GM19395 (cell line): ENCODE data around the gene ITPK1.

Experiments used
- ATAC-seq: cut with Tn5 transposase; IDR thresholded peaks from one replicate; pipeline ENCODE4 v1.9.1; 2021; ENCODE audit warnings: mild to moderate bottlenecking, moderate library complexity; ENCODE audit not compliant: unreplicated experiment

ITPK1 gene

GRCh38 chr14:92994942-92995341 is 120.8 kb downstream of the ITPK1 start:
- ATAC-seq, result no peak

DNA sequence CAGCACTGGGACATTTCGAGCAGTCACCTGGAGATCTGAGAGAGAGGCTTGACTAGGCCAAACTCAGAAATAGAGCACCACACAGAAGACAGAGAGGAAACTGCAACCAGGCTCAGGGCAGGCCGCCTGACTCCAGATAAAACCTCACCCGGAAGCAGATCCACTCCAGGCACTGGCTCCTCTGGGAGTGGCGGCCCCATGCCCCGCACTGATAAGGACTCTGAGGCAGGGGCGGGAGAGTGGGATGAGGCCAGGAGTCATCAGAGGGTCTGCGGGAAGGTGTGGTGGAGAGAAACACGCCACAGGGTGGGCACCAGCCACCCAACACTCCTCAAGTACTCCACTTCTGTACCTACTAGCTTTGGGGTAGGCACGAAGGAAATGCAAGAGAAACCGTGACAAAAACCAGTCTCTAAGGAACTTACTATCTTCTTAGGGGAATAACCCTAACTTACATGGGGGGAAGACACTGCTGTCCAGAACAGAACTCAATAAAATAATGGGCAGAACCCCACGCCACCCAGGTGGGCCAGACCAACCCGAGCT is 121.5 kb downstream of the ITPK1 start:
- no peak for ATAC-seq

- ATAC-seq, result no peak
Observed at GRCh38 chr14:92993302-92993701, 122.4 kb downstream of the ITPK1 start.

- no peak for ATAC-seq
Observed at GRCh38 chr14:92991536-92991935, 124.2 kb downstream of the ITPK1 start.

- no peak for ATAC-seq
Observed at GRCh38 chr14:92990456-92991430, 125.0 kb downstream of the ITPK1 start.

DNA sequence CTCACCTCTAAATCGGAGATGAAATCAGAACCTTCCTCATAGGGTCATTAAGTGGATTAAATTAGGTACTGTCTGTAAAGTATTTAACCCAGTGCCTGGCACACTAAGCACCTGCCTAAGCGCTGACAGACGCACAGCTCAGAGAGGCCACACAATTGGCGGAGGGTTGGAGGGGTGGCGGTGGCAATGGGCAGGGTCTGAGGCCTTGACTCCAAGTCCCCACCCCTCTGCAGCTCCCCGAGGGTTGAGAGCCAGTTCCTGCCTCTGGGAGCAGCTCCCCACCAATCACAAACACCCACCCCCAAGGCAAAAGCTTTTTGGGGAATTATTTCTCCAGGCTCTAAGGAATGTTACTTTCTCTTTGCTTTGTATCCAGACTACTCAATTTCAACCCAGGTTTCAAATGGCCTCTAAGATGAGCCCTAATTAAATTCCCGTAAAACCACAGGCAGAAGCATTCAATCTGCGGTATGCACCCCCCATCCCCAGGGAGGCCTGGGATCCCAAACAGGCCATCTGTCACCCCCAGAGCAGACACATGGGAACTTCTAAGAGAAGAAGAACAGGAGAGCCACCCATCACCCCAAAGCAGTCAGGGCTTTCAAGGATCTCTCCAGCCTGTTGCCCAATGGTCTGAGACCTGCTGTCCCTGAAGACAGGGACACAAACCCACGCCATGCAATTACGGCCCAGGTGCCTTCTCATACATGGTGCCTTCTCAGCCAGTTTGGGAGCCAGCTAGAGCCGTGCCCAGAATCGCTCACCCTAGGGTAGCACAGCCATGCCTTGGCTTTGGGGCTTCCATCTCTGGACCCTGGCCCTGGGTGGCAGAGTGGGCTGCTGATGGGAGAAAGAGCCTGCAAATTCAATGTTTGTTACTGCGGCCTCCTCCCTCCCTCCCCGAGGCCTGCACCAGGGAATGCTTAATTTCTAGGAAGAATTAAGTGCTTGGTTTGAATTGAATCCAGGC is 126.7 kb downstream of the ITPK1 start:
- no peak for ATAC-seq

- ATAC-seq, result no peak
Observed at GRCh38 chr14:92987713-92988510, 127.8 kb downstream of the ITPK1 start.

DNA sequence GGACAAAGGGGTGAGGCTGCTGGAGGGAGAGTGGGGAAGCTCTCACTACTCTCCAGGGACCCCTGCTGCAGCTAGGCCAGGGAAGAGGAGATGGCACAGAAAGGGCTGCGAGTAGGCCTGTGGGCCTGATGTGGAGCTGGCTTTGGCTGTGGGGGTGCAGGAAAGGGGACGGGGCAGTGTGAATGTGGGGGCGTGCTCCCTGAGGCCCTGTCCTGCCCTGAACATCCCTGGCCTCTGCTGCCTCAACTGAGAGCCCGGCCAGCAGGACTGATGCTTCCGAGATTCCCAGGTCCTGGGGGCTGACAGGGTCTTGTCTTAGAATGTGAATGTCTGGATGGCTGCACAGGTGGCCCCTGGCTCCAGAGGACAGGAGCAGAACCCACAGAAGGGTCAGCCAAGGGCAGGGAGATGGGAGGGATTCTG is 128.6 kb downstream of the ITPK1 start:
- no peak for ATAC-seq

GRCh38 chr14:92986254-92987147 is 129.2 kb downstream of the ITPK1 start:
- ATAC-seq, result no peak

GRCh38 chr14:92985521-92985920 is 130.2 kb downstream of the ITPK1 start:
- no peak for ATAC-seq

- ATAC-seq, result no peak
Observed at GRCh38 chr14:92984896-92985295, 130.8 kb downstream of the ITPK1 start.

DNA sequence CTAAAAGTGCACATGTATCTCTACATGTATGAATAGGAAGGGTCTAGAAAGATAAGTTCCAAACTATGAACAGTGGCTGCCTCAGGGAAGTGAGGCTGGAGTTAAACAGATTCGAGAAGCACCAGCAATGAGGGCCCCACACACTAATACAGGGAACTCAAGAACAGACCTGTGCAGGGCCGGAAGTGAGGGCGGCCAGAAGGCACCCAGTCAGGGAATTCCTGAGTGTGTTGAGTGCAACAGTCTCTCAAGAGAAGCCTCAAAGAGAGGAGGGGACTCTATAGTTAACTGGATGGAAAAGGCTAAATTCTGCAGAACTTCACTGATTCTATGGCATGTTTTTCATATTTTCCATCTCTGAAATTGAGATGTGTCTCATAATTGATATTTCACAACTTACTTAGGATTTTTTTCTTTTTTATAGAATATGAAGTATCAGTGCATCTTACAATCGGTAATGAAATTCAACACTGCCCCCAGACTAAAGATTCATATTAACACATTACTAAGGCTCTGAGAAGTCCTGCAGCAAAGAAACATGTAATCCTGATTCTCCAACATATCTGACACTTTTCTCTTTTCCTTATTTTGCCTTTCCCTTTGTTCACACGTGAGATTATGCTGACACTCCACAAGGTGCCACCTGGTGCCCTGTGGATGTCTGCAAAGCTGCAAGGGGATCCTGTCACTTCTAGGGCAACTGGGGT is 131.5 kb downstream of the ITPK1 start:
- no peak for ATAC-seq

- ATAC-seq, result no peak
Observed at GRCh38 chr14:92982956-92983355, 132.8 kb downstream of the ITPK1 start.

- ATAC-seq, result no peak
Observed at GRCh38 chr14:92981726-92982125, 134.0 kb downstream of the ITPK1 start.

DNA sequence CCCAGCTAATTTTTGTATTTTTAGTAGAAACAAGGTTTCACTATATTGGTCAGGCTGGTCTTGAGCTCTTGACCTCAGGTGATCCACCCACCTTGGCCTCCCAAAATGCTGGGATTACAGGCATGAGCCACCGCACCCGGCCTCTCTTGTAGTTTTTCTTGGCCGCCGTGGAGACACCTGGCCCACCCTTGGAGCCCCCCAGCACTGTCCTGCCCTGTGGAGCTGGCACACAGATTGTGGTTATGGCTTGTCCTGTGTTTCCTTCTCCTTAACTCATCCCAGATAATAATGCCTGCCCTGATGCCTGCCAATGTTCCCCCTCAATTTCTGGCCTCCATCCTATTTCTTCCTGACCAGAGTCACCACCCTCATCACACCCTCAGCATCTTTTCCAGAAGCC is 134.9 kb downstream of the ITPK1 start:
- no peak for ATAC-seq

GRCh38 chr14:92978229-92979021 is 137.3 kb downstream of the ITPK1 start:
- ATAC-seq, result no peak

GRCh38 chr14:92976268-92976667 is 139.5 kb downstream of the ITPK1 start:
- no peak for ATAC-seq
